Caco-2 (cell line): Measurements from ENCODE around the gene MAB21L1. TPM values are rescaled to one million over a fixed set of nuclear protein-coding genes. Genes with fewer than 3 reads are reported as not detected.

Experiments
- BruUV-seq: library from RNA; stranded (reverse); fragments of 400-500 nt; replicated peaks from 2 replicates; lab custom pipeline; 2021; lab: Mats Ljungman, UMichigan
- CTCF ChIA-PET: fragments of 300-600 bp; sonication (Branson Sonifier 250); formaldehyde crosslinking; loops from one replicate; lab custom pipeline; 2022; ENCODE audit warnings: antibody characterized with exemption; lab: Charles Lee
- POLR2A ChIA-PET: fragments of 300-600 bp; sonication (Branson Sonifier 250); formaldehyde crosslinking; loops from one replicate; lab custom pipeline; 2022; ENCODE audit warnings: antibody characterized with exemption; lab: Charles Lee
- DNase-seq, 2 experiments: peaks; one replicate each; pipeline versions ENCODE4 v3.0.0 to v3.0.0-alpha.2; 2020 to 2022
- H3K27me3 ChIP-seq: replicated peaks from 2 replicates; pipeline ENCODE4 v1.6.0; 2011; ENCODE audit warnings: low read length; ENCODE audit not compliant: control insufficient read depth, insufficient read depth
- H3K36me3 ChIP-seq: 2 replicates; pipeline ENCODE4 v1.5.1; 2011; ENCODE audit warnings: low read length; ENCODE audit not compliant: control insufficient read depth, insufficient read depth
- H3K4me1 ChIP-seq: fragments of 250-450 bp; sonication (Bioruptor Pico); 2 replicates; pipeline ENCODE4 v1.5.1; 2020; ENCODE audit warnings: mild to moderate bottlenecking
- H3K4me3 ChIP-seq: 2 replicates; pipeline ENCODE4 v1.5.1; 2011; ENCODE audit warnings: low read depth, mild to moderate bottlenecking, control low read depth, low read length
- H3K9me3 ChIP-seq: fragments of 250-450 bp; sonication (Bioruptor Pico); 2 replicates; pipeline ENCODE4 v1.5.1; 2020; ENCODE audit warnings: mild to moderate bottlenecking, moderate library complexity
- H3K27ac Mint-ChIP-seq: one replicate; pipeline ENCODE4 v1.8.0; 2022; ENCODE audit warnings: mixed read lengths; ENCODE audit not compliant: unreplicated experiment
- H3K27me3 Mint-ChIP-seq: one replicate; pipeline ENCODE4 v1.8.0; 2022; ENCODE audit warnings: mixed read lengths; ENCODE audit not compliant: insufficient read depth, unreplicated experiment
- H3K36me3 Mint-ChIP-seq: one replicate; pipeline ENCODE4 v1.8.0; 2022; ENCODE audit warnings: mild to moderate bottlenecking, mixed read lengths; ENCODE audit not compliant: insufficient read depth, unreplicated experiment
- H3K4me1 Mint-ChIP-seq: one replicate; pipeline ENCODE4 v1.8.0; 2022; ENCODE audit warnings: low read depth, mixed read lengths; ENCODE audit not compliant: unreplicated experiment
- H3K4me3 Mint-ChIP-seq: one replicate; pipeline ENCODE4 v1.8.0; 2022; ENCODE audit warnings: mild to moderate bottlenecking, moderate library complexity, mixed read lengths; ENCODE audit not compliant: unreplicated experiment
- H3K9me3 Mint-ChIP-seq: one replicate; pipeline ENCODE4 v1.8.0; 2022; ENCODE audit warnings: mixed read lengths; ENCODE audit not compliant: unreplicated experiment
- intact Hi-C: fragments of 100-400 bp; cut with micrococcal nuclease; formaldehyde crosslinking; loops from one replicate; pipeline ENCODE4 v1.10.0; 2022; ENCODE audit not compliant: unreplicated experiment
- total RNA-seq: library from RNA; stranded (reverse); gene quantifications from 2 replicates; pipeline ENCODE4 v1.2.3, GENCODE V29; 2022
- TF ChIP-seq, protein P1 (sequence below), 2 experiments: fragments of 200-600 bp in 1 of 2; IDR thresholded peaks; 1 replicate in 1 of 2; 2 replicates in 1 of 2; pipeline versions ENCODE4 v1.5.1 to v1.8.0; 2011 to 2022; ENCODE audit warnings: antibody characterized with exemption in 1 of 2, control low read depth in 1 of 2, inconsistent platforms in 1 of 2, low read depth in 1 of 2, low read length in 1 of 2, mild to moderate bottlenecking in 1 of 2, moderate library complexity in 1 of 2; ENCODE audit not compliant: insufficient read depth in 1 of 2, severe bottlenecking in 1 of 2, unreplicated experiment in 1 of 2

Gene MAB21L1
- total RNA-seq, 1 experiment from 2014 or later, result not detected

- Histone ChIP-seq H3K27me3 (no peaks in the 10 kb centered on the region), H3K4me1 (no peaks in the 10 kb centered on the region), H3K36me3 (no peaks in the 10 kb centered on the region), H3K9me3 (no peaks in the 10 kb centered on the region), H3K4me3 (no peak overlapping the region)
- ChIA-PET CTCF (no interaction called here), POLR2A (no interaction called here)
- no peak overlapping the region for H3K4me3 Mint-ChIP-seq
- H3K4me1 Mint-ChIP-seq, result no peaks in the 10 kb centered on the region
- H3K36me3 Mint-ChIP-seq, result no peaks in the 10 kb centered on the region
- no peak for DNase-seq
- no TSS peak for BruUV-seq
- H3K27ac Mint-ChIP-seq, result no peak overlapping the region
- intact Hi-C loops, result no loop called here
- TF ChIP-seq, protein P1, sequence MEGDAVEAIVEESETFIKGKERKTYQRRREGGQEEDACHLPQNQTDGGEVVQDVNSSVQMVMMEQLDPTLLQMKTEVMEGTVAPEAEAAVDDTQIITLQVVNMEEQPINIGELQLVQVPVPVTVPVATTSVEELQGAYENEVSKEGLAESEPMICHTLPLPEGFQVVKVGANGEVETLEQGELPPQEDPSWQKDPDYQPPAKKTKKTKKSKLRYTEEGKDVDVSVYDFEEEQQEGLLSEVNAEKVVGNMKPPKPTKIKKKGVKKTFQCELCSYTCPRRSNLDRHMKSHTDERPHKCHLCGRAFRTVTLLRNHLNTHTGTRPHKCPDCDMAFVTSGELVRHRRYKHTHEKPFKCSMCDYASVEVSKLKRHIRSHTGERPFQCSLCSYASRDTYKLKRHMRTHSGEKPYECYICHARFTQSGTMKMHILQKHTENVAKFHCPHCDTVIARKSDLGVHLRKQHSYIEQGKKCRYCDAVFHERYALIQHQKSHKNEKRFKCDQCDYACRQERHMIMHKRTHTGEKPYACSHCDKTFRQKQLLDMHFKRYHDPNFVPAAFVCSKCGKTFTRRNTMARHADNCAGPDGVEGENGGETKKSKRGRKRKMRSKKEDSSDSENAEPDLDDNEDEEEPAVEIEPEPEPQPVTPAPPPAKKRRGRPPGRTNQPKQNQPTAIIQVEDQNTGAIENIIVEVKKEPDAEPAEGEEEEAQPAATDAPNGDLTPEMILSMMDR (IDR thresholded peaks at IDR 0.05; ENCODE audit: insufficient read depth in 1 of 2, low read depth in 1 of 2, low read length in 1 of 2, severe bottlenecking in 1 of 2, unreplicated experiment in 1 of 2), result no peak
- peaks cover 3% of the 10 kb centered on the region for H3K27me3 Mint-ChIP-seq
- H3K9me3 Mint-ChIP-seq, result no peaks in the 10 kb centered on the region
Observed at GRCh38 chr13:35502456-35502855, 26.0 kb upstream of the MAB21L1 start.

DNA sequence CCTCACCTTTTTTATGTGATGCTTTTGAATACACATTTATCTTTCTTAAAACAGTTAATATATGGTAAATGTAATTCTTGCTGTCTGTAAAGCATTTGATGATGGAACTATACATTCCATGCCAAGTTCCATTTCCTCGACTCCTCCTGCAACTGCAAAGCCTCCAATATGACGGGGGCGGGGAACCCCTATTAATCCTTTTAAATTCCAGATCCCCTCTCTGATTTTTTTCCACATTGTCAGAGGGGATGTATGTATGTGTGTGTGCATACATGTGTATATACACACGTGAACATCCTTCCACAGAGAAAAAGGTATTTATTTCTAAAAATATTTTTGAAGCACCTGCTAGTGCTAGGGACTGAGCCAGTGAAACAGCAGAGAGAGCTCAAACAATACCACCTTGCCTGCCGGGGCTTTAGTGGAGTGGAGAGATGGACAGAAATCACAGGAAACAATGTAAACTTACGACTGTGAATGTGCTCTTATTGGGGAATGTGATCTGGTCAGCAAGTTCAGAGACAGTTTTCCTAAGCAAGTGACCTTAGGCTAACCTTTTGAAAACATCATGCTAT lies 25.3 kb upstream of the MAB21L1 start:
- H3K4me1 ChIP-seq, result no peaks in the 10 kb centered on the region
- POLR2A ChIA-PET, result no interaction called here
- DNase-seq, result no peak
- Mint-ChIP-seq H3K27ac (no peak overlapping the region), H3K9me3 (no peaks in the 10 kb centered on the region), H3K4me3 (no peak overlapping the region), H3K4me1 (no peaks in the 10 kb centered on the region), H3K27me3 (peaks cover 3% of the 10 kb centered on the region), H3K36me3 (no peaks in the 10 kb centered on the region)
- CTCF ChIA-PET, result no interaction called here
- intact Hi-C loops, result no loop called here
- H3K9me3 ChIP-seq, result no peaks in the 10 kb centered on the region
- BruUV-seq, result no TSS peak
- no peak overlapping the region for H3K4me3 ChIP-seq
- no peaks in the 10 kb centered on the region for H3K27me3 ChIP-seq
- TF ChIP-seq, protein P1 (IDR thresholded peaks at IDR 0.05; ENCODE audit: insufficient read depth in 1 of 2, low read depth in 1 of 2, low read length in 1 of 2, severe bottlenecking in 1 of 2, unreplicated experiment in 1 of 2), result no peak
- no peaks in the 10 kb centered on the region for H3K36me3 ChIP-seq

DNA sequence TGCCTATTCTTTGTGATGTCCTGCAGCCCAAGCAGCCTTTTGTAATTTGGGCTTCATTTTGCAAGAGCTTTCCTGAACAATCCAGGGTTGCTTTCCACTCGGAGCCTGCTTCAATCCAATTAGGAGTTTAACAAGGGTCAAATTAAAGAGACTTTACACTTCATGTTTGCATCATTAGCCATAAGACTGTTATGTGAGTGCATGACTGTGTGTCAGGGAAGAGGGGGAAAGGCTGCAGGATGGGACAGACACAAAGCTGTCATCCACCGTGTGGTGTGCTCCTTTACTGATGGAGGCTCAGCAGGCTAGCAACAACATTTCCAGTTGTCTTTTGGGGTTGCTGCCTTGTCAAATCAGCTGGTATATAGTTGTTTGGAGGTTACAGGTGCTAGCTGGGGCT lies 23.7 kb upstream of the MAB21L1 start:
- Histone ChIP-seq H3K36me3 (no peaks in the 10 kb centered on the region), H3K4me1 (no peaks in the 10 kb centered on the region), H3K27me3 (no peaks in the 10 kb centered on the region), H3K9me3 (no peaks in the 10 kb centered on the region), H3K4me3 (no peak overlapping the region)
- TF ChIP-seq, protein P1 (IDR thresholded peaks at IDR 0.05; ENCODE audit: insufficient read depth in 1 of 2, low read depth in 1 of 2, low read length in 1 of 2, severe bottlenecking in 1 of 2, unreplicated experiment in 1 of 2), result no peak
- no peak for DNase-seq
- Mint-ChIP-seq H3K27me3 (peaks cover 3% of the 10 kb centered on the region), H3K36me3 (no peaks in the 10 kb centered on the region), H3K27ac (no peak overlapping the region), H3K4me1 (no peaks in the 10 kb centered on the region), H3K9me3 (no peaks in the 10 kb centered on the region), H3K4me3 (no peak overlapping the region)
- intact Hi-C loops, result no loop called here
- POLR2A ChIA-PET, result no interaction called here
- no TSS peak for BruUV-seq
- CTCF ChIA-PET, result no interaction called here
